WTC11 (cell line): ENCODE data around the gene S1PR5.

Experiments used
- CTCF ChIP-seq: fragments of 200-600 bp; IDR thresholded peaks from 2 replicates; pipeline ENCODE4 v1.8.0; 2022; ENCODE audit warnings: antibody characterized with exemption
- ELF4 ChIP-seq: sonication (generic); formaldehyde crosslinking; IDR thresholded peaks from 2 replicates; pipeline ENCODE4 v1.8.1; 2022; ENCODE audit warnings: low read depth, mild to moderate bottlenecking, moderate library complexity, missing genetic modification reagents
- ETV6 ChIP-seq: sonication (generic); formaldehyde crosslinking; IDR thresholded peaks from 2 replicates; pipeline ENCODE4 v1.8.1; 2022; ENCODE audit warnings: mild to moderate bottlenecking, missing genetic modification reagents
- FOXJ3 ChIP-seq: sonication (generic); formaldehyde crosslinking; IDR thresholded peaks from 2 replicates; pipeline ENCODE4 v1.9.0; 2021; ENCODE audit warnings: missing genetic modification reagents, mild to moderate bottlenecking, borderline replicate concordance
- MAX ChIP-seq: sonication (generic); formaldehyde crosslinking; IDR thresholded peaks from 2 replicates; pipeline ENCODE4 v1.8.0; 2022; ENCODE audit warnings: mild to moderate bottlenecking, missing genetic modification reagents
- TEAD4 ChIP-seq: sonication (generic); formaldehyde crosslinking; IDR thresholded peaks from 2 replicates; pipeline ENCODE4 v1.8.0; 2022; ENCODE audit warnings: mild to moderate bottlenecking, missing genetic modification reagents
- USF2 ChIP-seq: sonication (generic); formaldehyde crosslinking; IDR thresholded peaks from 2 replicates; pipeline ENCODE4 v1.8.1; 2023; ENCODE audit warnings: mild to moderate bottlenecking, missing genetic modification reagents, moderate library complexity

GRCh38 chr19:10550336-10550735 lies 33.1 kb upstream of the S1PR5 start:
- no peak for TF ChIP-seq TEAD4 (CRISPR knock-in tag)
- TF ChIP-seq MAX (CRISPR knock-in tag) = no peak
- no peak for TF ChIP-seq USF2 (CRISPR knock-in tag)
- TF ChIP-seq CTCF = no peak
- no peak for TF ChIP-seq ELF4
- no peak for TF ChIP-seq ETV6 (CRISPR knock-in tag)
- no peak for TF ChIP-seq FOXJ3 (CRISPR knock-in tag)
